Measurements from ENCODE around the gene STK39.
"Not testable (repeated sequence)": the region's sequence is repeated elsewhere in the genome, so short reads cannot be mapped to it uniquely, and the experiment has no call there.

The STK39 gene

DNA sequence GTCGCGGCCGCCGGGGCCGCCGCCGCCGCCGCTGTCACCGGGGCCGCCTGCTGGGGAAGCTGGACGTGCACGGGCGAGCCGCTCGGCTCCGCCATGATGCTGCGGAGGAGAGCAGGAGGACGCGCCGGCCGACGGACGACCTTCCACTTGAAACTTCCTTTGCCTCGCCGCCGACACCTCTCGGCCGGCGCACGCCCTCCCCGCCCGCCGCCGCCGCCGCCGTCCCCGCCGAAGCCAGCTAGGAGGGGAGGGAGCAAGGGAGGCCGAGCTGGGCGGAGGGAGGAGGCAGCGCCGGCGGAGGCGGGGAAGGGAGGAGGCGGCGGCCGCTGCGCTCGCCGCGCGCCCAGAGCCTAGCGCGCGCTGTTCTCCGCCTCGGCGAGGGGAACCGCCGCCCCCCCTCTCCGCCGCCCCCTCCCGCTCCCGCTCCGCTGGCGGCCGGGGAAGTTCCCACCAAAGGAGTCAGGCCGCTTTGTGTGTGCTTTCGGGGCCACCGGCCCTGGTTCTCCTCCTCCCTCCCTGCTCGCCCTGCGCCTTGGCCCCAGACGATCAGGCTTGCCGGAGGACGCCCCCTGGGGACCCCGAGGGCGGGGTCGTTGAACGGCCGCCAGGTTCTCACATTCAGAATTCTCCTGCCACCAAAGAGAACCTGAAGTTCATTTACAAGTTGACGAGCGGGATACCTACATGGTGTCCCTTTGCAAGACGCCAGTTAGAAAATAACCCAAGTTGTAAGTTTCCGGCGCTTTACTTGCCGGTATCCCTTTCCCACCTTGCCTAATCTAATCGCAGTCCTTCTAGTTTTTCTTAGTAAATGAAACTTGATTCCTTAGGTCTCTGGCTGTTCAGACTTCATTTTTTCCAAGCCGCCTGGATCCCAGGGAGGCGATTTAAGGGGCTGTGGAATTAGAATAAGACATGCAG, at the start of gene STK39:
Gene STK39, minus strand, starts transcription at position 255 of the 921 bp plus-strand sequence. Its CDS starts 160 bp downstream, at position 95.
- H3K4me1 ChIP-seq (ENCODE audit: control insufficient read depth, insufficient read depth, low read length) = no peaks in the 10 kb centered on the region

DNA sequence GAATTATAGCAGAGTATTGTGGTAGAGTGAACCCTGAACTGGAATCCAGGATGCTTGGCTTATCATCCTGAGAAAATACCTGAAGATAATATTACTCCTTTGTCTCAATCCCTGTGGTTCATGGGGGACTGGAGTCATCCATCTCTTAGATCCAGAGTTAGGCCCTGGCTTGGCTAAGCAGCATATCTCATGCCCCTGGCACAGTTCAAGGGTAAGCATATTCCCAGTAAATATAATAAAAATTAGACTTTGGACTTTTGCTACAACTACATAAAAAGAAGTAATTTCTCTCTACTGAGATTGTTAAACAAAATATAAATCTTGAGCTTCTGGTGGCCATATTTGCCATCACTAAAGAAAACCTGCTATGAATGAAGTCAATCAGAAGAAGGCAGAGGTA, 47.7 kb upstream of the STK39 start:
- no peaks in the 10 kb centered on the region for H3K9me3 ChIP-seq (ENCODE audit: control insufficient read depth, insufficient read depth, low read length)
- DNase-seq (ENCODE audit: low read depth, low spot score) = no peak
- H3K27ac ChIP-seq (ENCODE audit: low read length) = no peak overlapping the region
- no peaks in the 10 kb centered on the region for H3K36me3 ChIP-seq (ENCODE audit: control insufficient read depth, insufficient read depth, low read length)
- H3K4me3 ChIP-seq (ENCODE audit: low read length) = no peak overlapping the region
- no peaks in the 10 kb centered on the region; the same call in 1 of the 2 replicates for H3K4me1 ChIP-seq (ENCODE audit: control insufficient read depth, insufficient read depth, low read length)
- no peaks in the 10 kb centered on the region for H3K27me3 ChIP-seq (ENCODE audit: control insufficient read depth, insufficient read depth, low read length)

More for the DNA sequence above, at the start of gene STK39:
- no peaks in the 10 kb centered on the region for H3K36me3 ChIP-seq (ENCODE audit: control insufficient read depth, insufficient read depth, low read length)
- peak within 1 kb of the TSS; percentile 78 for H3K4me3 ChIP-seq (ENCODE audit: low read length)
- H3K27ac ChIP-seq (ENCODE audit: low read length) = no peak within 1 kb of the TSS
- H3K9me3 ChIP-seq (ENCODE audit: control insufficient read depth, insufficient read depth, low read length) = no peaks in the 10 kb centered on the region
- DNase-seq (ENCODE audit: low read depth, low spot score) = peak; percentile 54
- no CpG with 5 or more reads among the region's 91 CpGs for WGBS (ENCODE audit: insufficient coverage, insufficient read length)
- no peaks in the 10 kb centered on the region for H3K27me3 ChIP-seq (ENCODE audit: control insufficient read depth, insufficient read depth, low read length)

GRCh38 chr2:168294409-168294808, 47.0 kb upstream of the STK39 start:
- no peak for DNase-seq (ENCODE audit: low read depth, low spot score)
- Histone ChIP-seq H3K9me3 (ENCODE audit: control insufficient read depth, insufficient read depth, low read length) (no peaks in the 10 kb centered on the region), H3K27ac (ENCODE audit: low read length) (no peak overlapping the region), H3K4me3 (ENCODE audit: low read length) (no peak overlapping the region), H3K36me3 (ENCODE audit: control insufficient read depth, insufficient read depth, low read length) (no peaks in the 10 kb centered on the region), H3K27me3 (ENCODE audit: control insufficient read depth, insufficient read depth, low read length) (no peaks in the 10 kb centered on the region), H3K4me1 (ENCODE audit: control insufficient read depth, insufficient read depth, low read length) (no peaks in the 10 kb centered on the region; the same call in 1 of the 2 replicates)
- no CpG with 5 or more reads among the region's 2 CpGs for WGBS (ENCODE audit: insufficient coverage, insufficient read length)

- Histone ChIP-seq H3K27me3 (ENCODE audit: control insufficient read depth, insufficient read depth, low read length) (no peaks in the 10 kb centered on the region), H3K4me3 (ENCODE audit: low read length) (no peak overlapping the region), H3K9me3 (ENCODE audit: control insufficient read depth, insufficient read depth, low read length) (no peaks in the 10 kb centered on the region), H3K4me1 (ENCODE audit: control insufficient read depth, insufficient read depth, low read length) (no peaks in the 10 kb centered on the region; the same call in 1 of the 2 replicates), H3K27ac (ENCODE audit: low read length) (no peak overlapping the region), H3K36me3 (ENCODE audit: control insufficient read depth, insufficient read depth, low read length) (no peaks in the 10 kb centered on the region)
- no CpG with 5 or more reads among the region's 4 CpGs for WGBS (ENCODE audit: insufficient coverage, insufficient read length)
- DNase-seq (ENCODE audit: low read depth, low spot score) = no peak
Observed at GRCh38 chr2:168293766-168294165, 46.4 kb upstream of the STK39 start.

DNA sequence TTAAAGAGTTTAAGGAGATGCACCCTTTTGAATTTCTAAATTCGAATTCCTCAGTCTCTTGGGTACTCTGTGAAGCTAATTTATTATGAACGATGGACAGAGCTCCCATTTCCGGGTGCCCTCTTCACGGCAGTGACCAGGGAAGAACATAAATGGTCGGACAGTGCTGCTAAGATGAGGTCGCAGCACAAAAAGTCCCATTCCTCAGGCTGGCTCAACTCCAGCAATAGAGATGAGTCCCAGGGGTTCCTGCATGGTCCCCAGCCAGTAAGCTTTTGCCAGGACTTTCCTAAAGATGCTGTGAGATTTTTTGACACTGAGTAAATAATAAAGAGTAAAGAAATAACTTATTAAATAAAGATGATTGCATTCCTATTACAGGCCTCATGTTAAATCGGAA, 43.0 kb upstream of the STK39 start:
- Histone ChIP-seq H3K27me3 (ENCODE audit: control insufficient read depth, insufficient read depth, low read length) (no peaks in the 10 kb centered on the region), H3K9me3 (ENCODE audit: control insufficient read depth, insufficient read depth, low read length) (no peaks in the 10 kb centered on the region), H3K36me3 (ENCODE audit: control insufficient read depth, insufficient read depth, low read length) (no peaks in the 10 kb centered on the region), H3K4me1 (ENCODE audit: control insufficient read depth, insufficient read depth, low read length) (no peaks in the 10 kb centered on the region; the same call in 1 of the 2 replicates), H3K4me3 (ENCODE audit: low read length) (no peak overlapping the region), H3K27ac (ENCODE audit: low read length) (no peak overlapping the region)
- no peak for DNase-seq (ENCODE audit: low read depth, low spot score)
- WGBS (ENCODE audit: insufficient coverage, insufficient read length) = no CpG with 5 or more reads among the region's 7 CpGs

GRCh38 chr2:168289880-168290279, 42.5 kb upstream of the STK39 start:
- Histone ChIP-seq H3K36me3 (ENCODE audit: control insufficient read depth, insufficient read depth, low read length) (no peaks in the 10 kb centered on the region), H3K27me3 (ENCODE audit: control insufficient read depth, insufficient read depth, low read length) (no peaks in the 10 kb centered on the region), H3K27ac (ENCODE audit: low read length) (no peak overlapping the region), H3K4me1 (ENCODE audit: control insufficient read depth, insufficient read depth, low read length) (no peaks in the 10 kb centered on the region; the same call in 1 of the 2 replicates), H3K4me3 (ENCODE audit: low read length) (no peak overlapping the region), H3K9me3 (ENCODE audit: control insufficient read depth, insufficient read depth, low read length) (no peaks in the 10 kb centered on the region)
- no peak for DNase-seq (ENCODE audit: low read depth, low spot score)
- WGBS (ENCODE audit: insufficient coverage, insufficient read length) = no CpG with 5 or more reads among the region's 6 CpGs

- no peak overlapping the region for H3K4me3 ChIP-seq (ENCODE audit: low read length)
- no peaks in the 10 kb centered on the region for H3K27me3 ChIP-seq (ENCODE audit: control insufficient read depth, insufficient read depth, low read length)
- no peaks in the 10 kb centered on the region for H3K36me3 ChIP-seq (ENCODE audit: control insufficient read depth, insufficient read depth, low read length)
- no peaks in the 10 kb centered on the region for H3K9me3 ChIP-seq (ENCODE audit: control insufficient read depth, insufficient read depth, low read length)
- DNase-seq (ENCODE audit: low read depth, low spot score) = no peak
- no CpG with 5 or more reads among the region's 2 CpGs for WGBS (ENCODE audit: insufficient coverage, insufficient read length)
- no peak overlapping the region for H3K27ac ChIP-seq (ENCODE audit: low read length)
- H3K4me1 ChIP-seq (ENCODE audit: control insufficient read depth, insufficient read depth, low read length) = no peaks in the 10 kb centered on the region
Observed at GRCh38 chr2:168286535-168286934, 39.1 kb upstream of the STK39 start.

DNA sequence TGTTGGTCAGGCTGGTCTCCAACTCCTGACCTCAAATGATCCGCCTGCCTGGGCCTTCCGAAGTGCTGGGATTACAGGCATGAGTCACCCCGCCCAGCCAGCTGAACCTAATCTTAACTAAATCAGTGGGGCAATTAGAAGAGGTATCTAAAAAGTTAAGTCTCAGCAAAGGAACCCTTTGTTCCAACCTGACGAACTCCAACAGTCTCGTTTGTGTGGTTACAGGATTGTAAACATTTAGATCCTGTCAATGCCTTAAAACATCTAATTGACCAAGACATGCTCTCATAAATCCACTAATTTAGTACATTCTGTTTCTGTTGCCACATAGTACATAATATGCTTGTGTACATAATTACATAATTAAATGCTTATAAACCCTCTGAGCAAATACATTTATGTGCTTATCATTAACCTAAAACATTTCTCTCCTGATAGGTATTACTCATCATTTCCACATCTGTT, 31.1 kb upstream of the STK39 start:
- no peaks in the 10 kb centered on the region for H3K27me3 ChIP-seq (ENCODE audit: control insufficient read depth, insufficient read depth, low read length)
- no peaks in the 10 kb centered on the region for H3K4me1 ChIP-seq (ENCODE audit: control insufficient read depth, insufficient read depth, low read length)
- no peak overlapping the region for H3K4me3 ChIP-seq (ENCODE audit: low read length)
- H3K9me3 ChIP-seq (ENCODE audit: control insufficient read depth, insufficient read depth, low read length) = no peaks in the 10 kb centered on the region
- H3K27ac ChIP-seq (ENCODE audit: low read length) = no peak overlapping the region
- DNase-seq (ENCODE audit: low read depth, low spot score) = no peak
- no CpG with 5 or more reads among the region's 5 CpGs for WGBS (ENCODE audit: insufficient coverage, insufficient read length)
- H3K36me3 ChIP-seq (ENCODE audit: control insufficient read depth, insufficient read depth, low read length) = no peaks in the 10 kb centered on the region

GRCh38 chr2:168277276-168277675, 29.9 kb upstream of the STK39 start:
- no peaks in the 10 kb centered on the region for H3K4me1 ChIP-seq (ENCODE audit: control insufficient read depth, insufficient read depth, low read length)
- no peak for DNase-seq (ENCODE audit: low read depth, low spot score)
- H3K27ac ChIP-seq (ENCODE audit: low read length) = no peak overlapping the region
- no peak overlapping the region for H3K4me3 ChIP-seq (ENCODE audit: low read length)
- H3K9me3 ChIP-seq (ENCODE audit: control insufficient read depth, insufficient read depth, low read length) = no peaks in the 10 kb centered on the region
- no peaks in the 10 kb centered on the region for H3K36me3 ChIP-seq (ENCODE audit: control insufficient read depth, insufficient read depth, low read length)
- WGBS (ENCODE audit: insufficient coverage, insufficient read length) = 100% methylated on average over 1 of the region's 3 CpGs
- H3K27me3 ChIP-seq (ENCODE audit: control insufficient read depth, insufficient read depth, low read length) = no peaks in the 10 kb centered on the region

GRCh38 chr2:168272225-168272624, 24.8 kb upstream of the STK39 start:
- no CpG with 5 or more reads among the region's 3 CpGs for WGBS (ENCODE audit: insufficient coverage, insufficient read length)
- DNase-seq (ENCODE audit: low read depth, low spot score) = no peak
- Histone ChIP-seq H3K27ac (ENCODE audit: low read length) (no peak overlapping the region), H3K4me3 (ENCODE audit: low read length) (no peak overlapping the region), H3K9me3 (ENCODE audit: control insufficient read depth, insufficient read depth, low read length) (no peaks in the 10 kb centered on the region), H3K36me3 (ENCODE audit: control insufficient read depth, insufficient read depth, low read length) (no peaks in the 10 kb centered on the region), H3K27me3 (ENCODE audit: control insufficient read depth, insufficient read depth, low read length) (no peaks in the 10 kb centered on the region), H3K4me1 (ENCODE audit: control insufficient read depth, insufficient read depth, low read length) (no peaks in the 10 kb centered on the region)

DNA sequence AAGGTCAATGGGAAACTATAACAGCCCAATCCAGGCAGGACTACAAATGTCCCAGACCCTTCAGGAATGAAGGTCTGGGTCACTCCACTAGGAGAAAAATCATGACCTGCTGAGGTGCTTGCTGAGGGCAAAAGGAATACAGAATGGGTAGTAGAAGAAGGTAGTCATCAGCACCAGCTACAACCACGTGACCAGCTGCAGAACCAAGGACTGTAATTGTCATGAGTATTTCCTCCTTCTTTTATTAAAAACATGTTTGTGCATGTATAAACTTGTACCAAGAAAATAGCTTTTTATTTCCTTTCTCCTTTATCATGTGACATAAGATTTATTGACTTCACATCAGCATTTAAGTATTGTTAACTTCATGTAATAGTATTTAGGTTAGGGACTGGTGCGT, 15.5 kb upstream of the STK39 start:
- not testable (repeated sequence) for DNase-seq (ENCODE audit: low read depth, low spot score)

More for the DNA sequence above, 15.5 kb upstream of the STK39 start:
- H3K27ac ChIP-seq (ENCODE audit: low read length); H3K27me3 ChIP-seq (ENCODE audit: control insufficient read depth, insufficient read depth, low read length); H3K4me3 ChIP-seq (ENCODE audit: low read length); H3K36me3 ChIP-seq (ENCODE audit: control insufficient read depth, insufficient read depth, low read length); H3K4me1 ChIP-seq (ENCODE audit: control insufficient read depth, insufficient read depth, low read length); H3K9me3 ChIP-seq (ENCODE audit: control insufficient read depth, insufficient read depth, low read length): not testable (repeated sequence)
- WGBS (ENCODE audit: insufficient coverage, insufficient read length) = no CpG with 5 or more reads among the region's 2 CpGs
